T-cell (primary cell): Measurements from ENCODE around the gene ZNF777. TPM values are rescaled to one million over a fixed set of nuclear protein-coding genes. Genes with fewer than 3 reads are reported as not detected.
A peak's percentile ranks its signal among the peaks of the same experiment; 100 is the strongest.
"Not testable (repeated sequence)": the region's sequence is repeated elsewhere in the genome, so short reads cannot be mapped to it uniquely, and the experiment has no call there.

Experiments used
- ATAC-seq, 4 experiments: fragments of 200-7000 bp in 3 of 4; fragments of 150-1000 bp in 1 of 4; cut with Tn5 transposase; replicated peaks in 1 of 4; 1 replicate in 3 of 4; 2 replicates in 1 of 4; pipeline ENCODE4 v1.10.0; 2021; ENCODE audit warnings: moderate library complexity in 3 of 4, mild to moderate bottlenecking in 2 of 4, moderate number of reproducible peaks in 1 of 4
- CTCF ChIA-PET, 2 donors: fragments of 300-600 bp; sonication (Branson Sonifier 250); formaldehyde crosslinking; loops; one replicate each; lab custom pipeline; 2022; ENCODE audit warnings: antibody characterized with exemption in 2 of 2; lab: Charles Lee
- POLR2A ChIA-PET, 2 donors: fragments of 300-600 bp; sonication (Branson Sonifier 250); formaldehyde crosslinking; loops; one replicate each; lab custom pipeline; 2022; ENCODE audit warnings: antibody characterized with exemption in 2 of 2; lab: Charles Lee
- DNase-seq, 35 experiments: peaks; one replicate each; pipeline versions ENCODE4 v3.0.0 to v3.0.0-alpha.2; 2013 to 2023
- H3K27ac ChIP-seq: one replicate; pipeline ENCODE4 v1.5.1; 2013; ENCODE audit warnings: low read length
- H3K27me3 ChIP-seq, 2 experiments: replicated peaks in 1 of 2; 1 replicate in 1 of 2; 2 replicates in 1 of 2; pipeline versions ENCODE4 v1.6.1 to v1.7.0; 2013; ENCODE audit warnings: low read length in 1 of 2, mixed read lengths in 1 of 2; ENCODE audit not compliant: control insufficient read depth in 2 of 2, insufficient read depth in 2 of 2; ENCODE audit errors: extremely low read depth in 1 of 2
- H3K36me3 ChIP-seq, 2 donors: 1 replicate in 1 of 2; 2 replicates in 1 of 2; pipeline versions ENCODE4 v1.6.1 to v1.7.0; 2013; ENCODE audit warnings: low read length in 1 of 2; ENCODE audit not compliant: control insufficient read depth in 2 of 2, insufficient read depth in 1 of 2; ENCODE audit errors: extremely low read depth in 1 of 2
- H3K4me1 ChIP-seq, 2 experiments: 1 replicate in 1 of 2; 2 replicates in 1 of 2; pipeline versions ENCODE4 v1.6.1 to v1.7.0; 2013; ENCODE audit warnings: low read length in 2 of 2, mixed read lengths in 1 of 2; ENCODE audit not compliant: insufficient read depth in 2 of 2, control insufficient read depth in 1 of 2; ENCODE audit errors: extremely low read depth in 1 of 2
- H3K4me3 ChIP-seq, 2 donors: 1 replicate in 1 of 2; 2 replicates in 1 of 2; pipeline versions ENCODE4 v1.5.1 to v1.7.0; 2013; ENCODE audit warnings: mild to moderate bottlenecking in 2 of 2, low read length in 1 of 2, moderate library complexity in 1 of 2; ENCODE audit not compliant: control insufficient read depth in 1 of 2; ENCODE audit errors: extremely low read depth in 1 of 2
- H3K9me3 ChIP-seq: 2 replicates; pipeline ENCODE4 v1.7.0; 2013
- H3K27ac Mint-ChIP-seq, 2 donors: one replicate each; pipeline ENCODE4 v1.8.0; 2020 to 2021; ENCODE audit warnings: mild to moderate bottlenecking in 2 of 2, mixed read lengths in 2 of 2
- H3K27me3 Mint-ChIP-seq, 2 donors: one replicate each; pipeline ENCODE4 v1.8.0; 2021 to 2022; ENCODE audit warnings: mixed read lengths in 2 of 2
- H3K36me3 Mint-ChIP-seq: one replicate; pipeline ENCODE4 v1.8.0; 2021; ENCODE audit warnings: mixed read lengths
- H3K4me1 Mint-ChIP-seq, 3 donors: one replicate each; pipeline ENCODE4 v1.8.0; 2020 to 2022; ENCODE audit warnings: mixed read lengths in 3 of 3, mild to moderate bottlenecking in 1 of 3
- H3K4me3 Mint-ChIP-seq, 3 donors: one replicate each; pipeline ENCODE4 v1.8.0; 2020 to 2022; ENCODE audit warnings: mild to moderate bottlenecking in 3 of 3, mixed read lengths in 3 of 3, moderate library complexity in 3 of 3
- H3K9me3 Mint-ChIP-seq, 3 donors: one replicate each; pipeline ENCODE4 v1.8.0; 2020 to 2022; ENCODE audit warnings: mixed read lengths in 3 of 3
- WGBS: methylation state at CpG from one replicate; pipeline ENCODE4 v1.1.5; 2013; ENCODE audit warnings: missing lambda C conversion rate; ENCODE audit not compliant: insufficient coverage; 5-methylcytosine and 5-hydroxymethylcytosine counted together
- total RNA-seq, 35 experiments: library from RNA in 6 of 35; stranded (reverse) in 6 of 35; fragments of 120-200 nt in 1 of 35; gene quantifications; one replicate each; pipeline versions ENCODE4 v1.2.1 to v1.2.4 and lab custom pipeline; 2013 to 2026

ZNF777 gene
- total RNA-seq, 5 donors from 2014 or later (not counting 1 experiment from before 2014, with no cell fraction given): 13.2 to 22.5 (median 19.8) TPM

DNA sequence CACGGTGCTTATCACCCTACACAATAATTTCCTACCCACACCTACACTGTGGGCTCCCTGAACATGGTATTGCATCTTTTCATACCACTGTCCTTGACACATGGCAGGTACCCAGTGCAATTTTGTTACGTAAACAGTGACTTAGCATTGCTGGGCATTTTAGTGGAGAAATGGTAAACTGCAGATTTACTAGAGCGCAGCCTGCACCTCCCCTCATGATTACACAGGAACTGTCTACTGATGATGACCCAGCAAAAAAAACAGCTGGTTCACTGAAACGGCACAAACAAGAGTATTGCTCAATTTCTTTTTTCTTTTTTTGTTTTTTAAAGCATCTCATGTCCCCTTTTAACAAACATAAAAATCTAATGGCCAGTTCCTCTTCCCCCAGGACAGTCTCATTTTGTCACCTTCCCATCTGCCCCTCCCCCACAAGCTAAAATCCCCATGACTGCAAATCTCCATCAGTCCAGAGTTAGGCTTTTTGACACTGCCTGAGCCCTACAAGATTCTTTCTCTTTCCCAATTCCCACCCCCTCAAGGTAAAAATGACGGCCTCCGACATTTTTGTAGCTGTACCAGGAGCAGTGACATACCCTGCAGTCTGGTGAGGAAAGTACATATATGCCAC lies 34.0 kb upstream of the ZNF777 start:
- H3K4me3 ChIP-seq: no peak overlapping the region
- ChIA-PET CTCF (interaction anchor here in 1 of 2 donors (1.2 kb wide), 1 partner anchor 35 kb away, joined by 4 read pairs; no protein-coding TSS in a partner anchor), POLR2A (no interaction called here)
- Mint-ChIP-seq H3K27me3 (no peaks in the 10 kb centered on the region), H3K36me3 (peaks cover 28% of the 10 kb centered on the region), H3K4me1 (peaks cover 29 to 33% (median 30%) of the 10 kb centered on the region in 3 donors), H3K9me3 (no peaks in the 10 kb centered on the region), H3K27ac (peak overlapping the region in 1 of 2 donors; percentile 45), H3K4me3 (peak overlapping the region in 1 of 3 donors; percentile 97)
- no peaks in the 10 kb centered on the region for H3K27me3 ChIP-seq
- H3K9me3 ChIP-seq: no peaks in the 10 kb centered on the region
- H3K4me1 ChIP-seq: peaks cover 0 to 22% of the 10 kb centered on the region in 2 experiments
- ATAC-seq (no peak), DNase-seq (no peak)
- 87% methylated on average over 4 of the region's 6 CpGs for WGBS
- peaks cover 35 to 45% of the 10 kb centered on the region in 2 donors for H3K36me3 ChIP-seq
- H3K27ac ChIP-seq: no peak overlapping the region

DNA sequence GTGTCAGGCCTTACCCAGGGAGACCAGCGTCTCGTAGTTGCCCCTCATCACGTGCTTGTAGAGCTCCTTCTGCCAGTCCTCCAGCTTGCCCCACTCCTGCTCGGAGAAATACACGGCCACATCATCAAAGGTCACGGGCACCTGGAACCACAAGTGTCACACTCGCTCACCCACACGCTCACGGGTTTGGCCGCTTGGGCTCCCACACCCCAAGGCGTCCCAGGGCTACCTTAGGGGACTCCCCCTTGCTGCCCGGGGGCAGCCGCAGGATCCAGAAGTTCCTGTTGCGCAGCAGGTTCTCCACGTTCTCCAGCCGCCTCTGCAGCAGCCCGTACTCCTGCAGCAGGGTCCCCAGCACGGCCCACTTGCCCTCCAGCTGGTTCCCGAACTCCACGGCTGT lies 33.1 kb upstream of the ZNF777 start:
- Mint-ChIP-seq H3K4me1 (peaks cover 33 to 37% (median 36%) of the 10 kb centered on the region in 3 donors), H3K36me3 (peaks cover 36% of the 10 kb centered on the region)
- H3K4me3 Mint-ChIP-seq, POLR2A ChIA-PET, CTCF ChIA-PET, H3K27me3 Mint-ChIP-seq, H3K27ac Mint-ChIP-seq, H3K9me3 ChIP-seq, H3K9me3 Mint-ChIP-seq, H3K27me3 ChIP-seq, ATAC-seq, H3K27ac ChIP-seq, H3K4me3 ChIP-seq, DNase-seq: not testable (repeated sequence)
- 87% methylated on average over 11 of the region's 20 CpGs for WGBS
- peaks cover 0 to 22% of the 10 kb centered on the region in 2 experiments for H3K4me1 ChIP-seq
- H3K36me3 ChIP-seq: peaks cover 39 to 45% of the 10 kb centered on the region in 2 donors

DNA sequence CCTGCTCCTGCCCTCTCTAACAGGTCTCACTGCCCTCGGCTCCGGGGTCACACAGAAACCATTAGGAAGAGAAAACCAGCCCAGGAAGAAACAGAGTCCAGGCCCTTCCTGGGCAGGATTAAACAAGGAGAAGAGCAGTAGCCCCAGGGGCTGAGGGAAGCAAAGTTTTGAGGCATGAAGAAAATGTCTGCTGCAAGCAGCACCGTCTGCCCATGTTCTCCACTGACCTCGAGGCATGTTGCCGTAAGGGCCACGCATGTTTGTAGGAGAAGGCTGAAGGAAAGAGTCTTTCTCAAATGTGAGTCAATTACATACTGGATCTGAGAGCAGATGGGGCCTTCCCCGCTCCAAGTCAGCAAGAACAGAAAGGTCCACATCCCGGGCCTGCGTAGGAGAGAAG lies 32.5 kb upstream of the ZNF777 start:
- H3K36me3 ChIP-seq: peaks cover 39 to 49% of the 10 kb centered on the region in 2 donors
- H3K27ac Mint-ChIP-seq: no peak overlapping the region

DNA sequence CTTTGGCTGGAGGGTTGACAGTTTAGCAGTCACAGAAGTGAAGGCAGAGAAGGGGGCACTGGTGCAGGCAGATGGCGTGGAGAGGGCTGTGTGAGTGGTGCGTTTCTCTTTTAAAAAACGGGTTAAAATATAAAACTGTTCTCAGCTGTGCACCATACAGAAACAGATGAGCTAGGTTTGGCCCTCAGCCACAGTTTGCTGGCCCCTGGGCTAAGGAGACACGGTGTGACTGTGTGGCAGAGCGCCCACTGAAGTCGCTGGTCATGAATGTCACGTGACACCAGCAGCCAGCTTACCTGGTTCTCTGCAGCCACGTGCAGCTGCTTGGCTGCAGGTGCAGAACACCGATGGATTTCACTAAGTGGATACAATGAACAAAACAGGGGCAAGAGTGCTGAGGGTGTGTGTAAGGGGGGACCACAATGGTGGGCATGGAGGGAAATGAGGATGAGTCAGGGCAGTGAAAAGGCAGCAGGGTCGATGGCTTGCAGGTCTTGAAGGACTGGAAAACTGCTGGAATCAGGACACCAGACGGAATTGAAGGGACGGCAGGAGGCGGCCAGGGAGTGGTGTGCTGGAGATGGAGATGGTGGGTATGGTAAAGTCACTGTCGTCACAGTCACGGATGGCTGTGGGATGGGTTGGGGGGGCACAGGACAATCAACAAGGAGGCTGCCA lies 29.4 kb upstream of the ZNF777 start:
- Histone ChIP-seq H3K4me1 (peaks cover 0 to 4% of the 10 kb centered on the region in 2 experiments), H3K27me3 (no peaks in the 10 kb centered on the region), H3K27ac (no peak overlapping the region), H3K9me3 (no peaks in the 10 kb centered on the region), H3K4me3 (no peak overlapping the region), H3K36me3 (peaks cover 45 to 63% of the 10 kb centered on the region in 2 donors)
- DNase-seq (no peak), ATAC-seq (no peak)
- H3K4me3 Mint-ChIP-seq: no peak overlapping the region
- ChIA-PET POLR2A (no interaction called here), CTCF (no interaction called here)
- 96% methylated on average over 15 of the region's 15 CpGs for WGBS
- peaks cover 17 to 19% (median 19%) of the 10 kb centered on the region in 3 donors for H3K4me1 Mint-ChIP-seq
- H3K36me3 Mint-ChIP-seq: peaks cover 61% of the 10 kb centered on the region
- no peaks in the 10 kb centered on the region for H3K27me3 Mint-ChIP-seq
- no peaks in the 10 kb centered on the region for H3K9me3 Mint-ChIP-seq
- H3K27ac Mint-ChIP-seq: no peak overlapping the region

More for the DNA sequence above, 32.5 kb upstream of the ZNF777 start:
- ChIA-PET CTCF (no interaction called here), POLR2A (no interaction called here)
- Histone ChIP-seq H3K4me1 (peaks cover 0 to 22% of the 10 kb centered on the region in 2 experiments), H3K27me3 (no peaks in the 10 kb centered on the region), H3K4me3 (no peak overlapping the region), H3K27ac (no peak overlapping the region), H3K9me3 (no peaks in the 10 kb centered on the region)
- H3K4me3 Mint-ChIP-seq: no peak overlapping the region
- H3K9me3 Mint-ChIP-seq: no peaks in the 10 kb centered on the region
- H3K27me3 Mint-ChIP-seq: no peaks in the 10 kb centered on the region
- no peak for ATAC-seq
- DNase-seq: no peak
- H3K4me1 Mint-ChIP-seq: peaks cover 34 to 37% (median 36%) of the 10 kb centered on the region in 3 donors
- WGBS: 99% methylated on average over 7 of the region's 9 CpGs
- H3K36me3 Mint-ChIP-seq: peaks cover 40% of the 10 kb centered on the region

DNA sequence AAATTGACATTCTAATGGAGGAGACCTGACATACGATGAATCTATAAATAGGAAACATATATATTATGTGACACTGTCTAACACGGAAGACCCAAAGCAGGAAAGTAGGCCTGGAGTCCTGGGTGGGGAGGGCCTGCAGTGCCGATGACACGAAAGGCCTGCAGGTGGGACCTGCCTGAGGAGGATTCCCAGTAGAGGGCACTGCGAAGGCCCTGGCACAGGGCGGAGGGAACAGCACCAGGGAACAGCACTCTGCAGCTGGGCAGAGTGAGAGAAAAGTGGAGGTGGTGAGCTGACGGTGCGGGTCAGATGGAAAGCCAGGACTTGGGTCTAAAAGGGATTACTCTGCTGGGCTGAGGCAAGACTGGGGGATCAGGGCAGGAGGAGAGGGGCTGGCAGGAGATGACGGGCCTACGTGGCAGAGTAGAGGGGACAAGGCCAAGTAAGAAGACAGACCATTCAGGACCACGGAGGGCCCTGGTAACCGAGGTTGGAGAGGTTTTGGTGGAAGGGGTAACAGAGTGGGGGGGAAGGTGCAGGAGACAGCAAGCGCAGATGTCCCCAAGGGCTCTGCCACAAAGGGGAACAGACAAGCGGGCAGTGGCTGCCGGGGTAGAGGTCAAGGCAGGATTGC lies 28.6 kb upstream of the ZNF777 start:
- ChIA-PET CTCF (no interaction called here), POLR2A (no interaction called here)
- peaks cover 11 to 15% (median 12%) of the 10 kb centered on the region in 3 donors for H3K4me1 Mint-ChIP-seq
- Histone ChIP-seq H3K27me3 (no peaks in the 10 kb centered on the region), H3K4me1 (no peaks in the 10 kb centered on the region), H3K27ac (no peak overlapping the region), H3K36me3 (peaks cover 45 to 58% of the 10 kb centered on the region in 2 donors), H3K9me3 (no peaks in the 10 kb centered on the region), H3K4me3 (no peak overlapping the region)
- no peaks in the 10 kb centered on the region for H3K9me3 Mint-ChIP-seq
- H3K27me3 Mint-ChIP-seq: no peaks in the 10 kb centered on the region
- WGBS: 92% methylated on average over 14 of the region's 15 CpGs
- no peak overlapping the region for H3K27ac Mint-ChIP-seq
- peaks cover 63% of the 10 kb centered on the region for H3K36me3 Mint-ChIP-seq
- peak overlapping the region in 1 of 3 donors; percentile 14 for H3K4me3 Mint-ChIP-seq
- ATAC-seq: peak in 3 of 4 experiments; percentile 44 to 71 (median 64)
- peak in 2 of 35 experiments; percentile 11 to 18 for DNase-seq

DNA sequence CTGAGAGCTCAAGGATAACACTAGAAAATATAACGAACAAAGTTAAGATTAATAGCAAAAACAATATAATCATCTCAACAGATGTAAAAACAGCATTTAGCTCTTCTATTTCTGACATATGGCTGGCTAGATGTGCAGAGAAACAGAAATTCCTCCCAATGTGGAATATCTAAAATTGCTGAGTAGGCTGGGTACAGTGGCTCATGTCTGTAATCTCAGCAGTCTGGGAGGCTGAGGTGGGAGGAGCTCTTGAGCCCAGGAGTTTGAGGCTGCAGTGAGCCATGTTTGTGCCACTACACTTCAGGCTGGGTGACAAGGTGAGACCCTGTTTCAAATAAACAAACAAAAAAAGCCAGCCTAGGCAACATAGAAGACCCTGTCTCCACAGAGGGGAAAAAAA lies 18.7 kb upstream of the ZNF777 start:
- ATAC-seq (no peak), DNase-seq (no peak)
- WGBS: no CpG with 5 or more reads among the region's 1 CpG
- H3K27ac Mint-ChIP-seq: no peak overlapping the region
- Histone ChIP-seq H3K4me3 (no peak overlapping the region), H3K9me3 (no peaks in the 10 kb centered on the region), H3K27ac (no peak overlapping the region), H3K27me3 (no peaks in the 10 kb centered on the region), H3K4me1 (no peaks in the 10 kb centered on the region), H3K36me3 (peaks cover 10 to 41% of the 10 kb centered on the region in 2 donors)
- ChIA-PET CTCF (interaction anchor here in 1 of 2 donors (0.7 kb wide), 1 partner anchor 12 kb away, joined by 3 read pairs; no protein-coding TSS in a partner anchor), POLR2A (no interaction called here)
- H3K4me1 Mint-ChIP-seq: peaks cover 0 to 4% (median 0%) of the 10 kb centered on the region in 3 donors
- peaks cover 49% of the 10 kb centered on the region for H3K36me3 Mint-ChIP-seq
- no peaks in the 10 kb centered on the region for H3K27me3 Mint-ChIP-seq
- H3K4me3 Mint-ChIP-seq: no peak overlapping the region
- peaks cover 0 to 8% (median 7%) of the 10 kb centered on the region in 3 donors for H3K9me3 Mint-ChIP-seq
